ENCODE data around the gene CPS1. TPM values are rescaled to one million over a fixed set of nuclear protein-coding genes. Genes with fewer than 3 reads are reported as not detected.
A peak's percentile ranks its signal among the peaks of the same experiment; 100 is the strongest.

Gene CPS1
- total RNA-seq, 1 donor from 2014 or later, result 3.1 TPM

- DNase-seq, result no peak
- no peak for ATAC-seq
- intact Hi-C loops (cut with micrococcal nuclease), result loop anchor here (10.0 kb wide), 1 partner anchor 374 kb away; no protein-coding TSS in a partner anchor
These were observed 104.4 kb downstream of the CPS1 start for GRCh38 chr2:210660751-210661150.

- no peak for DNase-seq
- intact Hi-C loops (cut with micrococcal nuclease), result loop anchor here (10.0 kb wide), 1 partner anchor 372 kb away; no protein-coding TSS in a partner anchor
- no peak for ATAC-seq
These were observed 106.2 kb downstream of the CPS1 start for GRCh38 chr2:210662560-210662959.

- intact Hi-C loops (cut with micrococcal nuclease), result loop anchor here (10.0 kb wide), 1 partner anchor 371 kb away; no protein-coding TSS in a partner anchor
- DNase-seq (no peak), ATAC-seq (peak; percentile 28)
These were observed 107.3 kb downstream of the CPS1 start for GRCh38 chr2:210663631-210664089.

GRCh38 chr2:210667711-210668110, 111.3 kb downstream of the CPS1 start:
- no peak for DNase-seq
- intact Hi-C loops (cut with micrococcal nuclease), result loop anchor here (10.0 kb wide), 1 partner anchor 367 kb away; no protein-coding TSS in a partner anchor
- ATAC-seq, result no peak

DNA sequence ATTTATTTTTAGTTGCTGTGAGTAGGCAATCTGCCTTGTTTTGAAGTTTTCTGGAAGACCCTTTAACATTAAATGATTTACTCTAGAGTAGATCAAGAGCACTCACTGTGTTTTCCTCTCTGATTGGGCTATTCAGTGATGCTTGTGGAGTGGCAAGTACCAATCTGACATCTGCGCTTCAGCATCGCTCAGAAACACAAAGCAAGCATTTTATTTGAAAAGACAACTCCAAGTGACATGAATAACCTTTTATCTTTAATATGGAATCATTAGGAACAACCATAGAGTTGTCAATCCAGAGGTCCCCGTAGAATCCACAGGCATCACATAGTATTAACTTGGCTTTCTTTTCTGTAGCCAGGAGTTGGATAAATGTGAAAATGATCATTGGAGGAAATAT, 114.7 kb downstream of the CPS1 start:
- ATAC-seq, result no peak
- no peak for DNase-seq
- intact Hi-C loops (cut with micrococcal nuclease), result no loop called here

GRCh38 chr2:210673117-210673516, 116.7 kb downstream of the CPS1 start:
- no peak for ATAC-seq
- intact Hi-C loops (cut with micrococcal nuclease), result no loop called here
- DNase-seq, result no peak

- intact Hi-C loops (cut with micrococcal nuclease), result no loop called here
- DNase-seq (no peak), ATAC-seq (no peak)
These were observed 119.7 kb downstream of the CPS1 start for GRCh38 chr2:210676067-210676466.

GRCh38 chr2:210681491-210681890, 125.1 kb downstream of the CPS1 start:
- ATAC-seq (no peak), DNase-seq (no peak)
- intact Hi-C loops (cut with micrococcal nuclease), result no loop called here

DNA sequence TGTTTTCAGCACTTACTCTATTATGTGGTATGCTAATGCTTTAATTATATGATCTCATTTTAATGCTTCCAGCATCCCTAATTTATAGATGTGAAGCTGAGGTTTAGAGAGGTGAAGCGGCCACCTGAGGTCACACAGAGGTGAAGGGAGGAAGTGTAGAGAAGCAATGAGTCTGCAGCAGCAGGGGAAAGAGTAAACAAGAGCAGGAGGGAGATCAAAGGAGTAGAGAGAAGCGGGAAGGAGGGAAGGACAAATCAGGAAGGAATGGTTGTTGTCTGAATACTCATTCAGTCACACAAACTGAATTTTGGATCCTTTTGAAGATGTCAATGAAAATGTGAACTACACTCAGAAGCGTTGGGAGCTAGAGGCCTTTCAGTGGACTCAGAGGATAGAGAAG, 130.0 kb downstream of the CPS1 start:
- ATAC-seq, result no peak
- intact Hi-C loops (cut with micrococcal nuclease), result no loop called here

GRCh38 chr2:210687786-210688470, 131.5 kb downstream of the CPS1 start:
- intact Hi-C loops (cut with micrococcal nuclease), result no loop called here
- DNase-seq (no peak), ATAC-seq (no peak)

More for the DNA sequence above, 130.0 kb downstream of the CPS1 start:
- DNase-seq, result no peak

- intact Hi-C loops (cut with micrococcal nuclease), result no loop called here
- DNase-seq (no peak), ATAC-seq (no peak)
These were observed 151.5 kb downstream of the CPS1 start for GRCh38 chr2:210707900-210708299.

GRCh38 chr2:210713122-210713521, 156.7 kb downstream of the CPS1 start:
- no peak for DNase-seq
- intact Hi-C loops (cut with micrococcal nuclease), result no loop called here
- ATAC-seq, result no peak

- intact Hi-C loops (cut with micrococcal nuclease), result no loop called here
- DNase-seq (no peak), ATAC-seq (no peak)
These were observed 159.2 kb downstream of the CPS1 start for GRCh38 chr2:210715560-210716082.

- no peak for ATAC-seq
- intact Hi-C loops (cut with micrococcal nuclease), result no loop called here
- no peak for DNase-seq
These were observed 162.1 kb downstream of the CPS1 start for GRCh38 chr2:210718503-210718902.

DNA sequence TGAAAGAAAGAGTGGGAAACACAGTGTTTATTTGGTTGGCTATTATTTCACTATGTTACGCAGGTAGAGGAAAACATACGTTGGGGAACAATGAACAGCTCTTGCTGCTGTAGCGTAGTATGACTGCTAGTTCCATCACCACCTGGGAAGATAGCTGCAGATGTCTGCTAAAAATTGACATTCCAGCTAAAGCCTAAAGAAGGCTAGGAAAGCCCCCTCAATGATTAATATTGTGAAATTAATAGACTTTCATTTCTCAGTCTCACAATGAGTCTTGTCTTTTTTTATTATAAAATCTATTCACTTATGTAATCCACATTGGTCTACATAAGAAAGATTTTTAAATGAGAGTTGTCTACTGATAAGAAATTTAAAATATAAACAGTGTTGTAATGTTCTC, 165.7 kb downstream of the CPS1 start:
- intact Hi-C loops (cut with micrococcal nuclease), result no loop called here
- ATAC-seq, result no peak
- DNase-seq, result no peak

DNA sequence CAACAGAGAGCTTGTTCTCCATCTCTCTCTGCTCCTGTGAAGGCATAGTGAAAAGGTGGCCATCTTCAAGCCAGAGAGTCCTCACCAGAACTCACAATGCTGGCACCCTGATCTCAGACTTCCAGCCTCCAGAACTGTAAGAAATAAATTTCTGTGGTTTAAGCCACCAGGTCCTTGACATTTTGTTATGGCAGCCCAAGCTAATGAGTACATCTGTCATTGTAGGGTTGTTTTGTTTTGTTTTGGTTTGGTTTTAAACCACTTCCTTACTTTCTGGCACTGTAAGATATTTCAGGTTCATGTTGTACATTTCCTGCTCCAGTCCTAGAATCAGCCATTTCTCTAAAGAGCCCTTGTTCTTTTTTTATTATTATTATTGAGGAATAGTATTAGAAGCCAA, 171.2 kb downstream of the CPS1 start:
- no peak for DNase-seq
- ATAC-seq, result no peak
- intact Hi-C loops (cut with micrococcal nuclease), result no loop called here

Other genes with a start within 250 kb of the CPS1 start
- not detected for gene MYL1, start 241.4 kb upstream of the CPS1 start, total RNA-seq
- gene LANCL1, start 79.8 kb upstream of the CPS1 start, total RNA-seq, result 57.8 TPM

All from left ventricle myocardium superior (tissue), 1 donor.